HG02840 (cell line): ENCODE measurements around the gene METTL25B.

Experiments used
- ATAC-seq: cut with Tn5 transposase; IDR thresholded peaks from one replicate; pipeline ENCODE4 v1.9.1; 2021; ENCODE audit warnings: mild to moderate bottlenecking, moderate library complexity, moderate number of reproducible peaks; ENCODE audit not compliant: unreplicated experiment, low FRiP score

The METTL25B gene

DNA sequence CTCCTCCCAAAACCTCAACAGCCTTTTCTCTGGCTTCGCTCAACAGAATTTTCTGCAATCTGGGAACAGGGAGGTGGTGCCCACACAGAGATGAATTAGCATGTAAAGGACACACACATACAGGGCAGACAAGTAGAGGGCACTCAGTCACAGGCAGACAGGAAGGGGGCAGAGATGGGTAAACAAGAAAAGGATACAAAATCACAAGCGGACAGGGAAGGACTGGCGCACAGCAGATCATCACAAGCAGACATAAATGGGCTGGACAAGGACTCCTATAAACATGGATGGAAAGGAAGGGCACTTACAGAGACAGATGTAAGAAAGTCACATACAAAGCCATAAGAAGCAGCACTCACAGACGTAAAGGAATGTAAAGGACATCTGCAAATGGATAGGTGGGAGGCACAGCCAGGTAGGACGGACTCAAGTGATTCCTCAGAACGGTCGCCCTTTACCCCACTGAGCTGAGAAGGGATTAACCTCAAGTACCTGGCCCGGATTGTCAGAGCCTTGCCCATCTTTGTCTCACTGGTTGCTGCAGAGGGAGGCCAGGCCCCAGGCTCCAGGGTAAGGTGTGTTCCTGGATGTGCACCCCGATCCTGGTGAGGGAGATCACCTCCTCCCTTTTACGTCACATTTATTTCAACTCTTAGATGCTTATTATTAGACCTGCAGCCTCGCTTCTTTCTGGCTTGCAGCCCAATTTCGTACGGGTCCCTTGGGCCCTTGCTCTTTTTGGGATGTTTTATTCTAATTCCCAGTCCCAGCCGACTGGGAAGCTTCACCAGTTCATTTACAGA, 38.2 kb downstream of the METTL25B start:
- ATAC-seq: peak; percentile 6

DNA sequence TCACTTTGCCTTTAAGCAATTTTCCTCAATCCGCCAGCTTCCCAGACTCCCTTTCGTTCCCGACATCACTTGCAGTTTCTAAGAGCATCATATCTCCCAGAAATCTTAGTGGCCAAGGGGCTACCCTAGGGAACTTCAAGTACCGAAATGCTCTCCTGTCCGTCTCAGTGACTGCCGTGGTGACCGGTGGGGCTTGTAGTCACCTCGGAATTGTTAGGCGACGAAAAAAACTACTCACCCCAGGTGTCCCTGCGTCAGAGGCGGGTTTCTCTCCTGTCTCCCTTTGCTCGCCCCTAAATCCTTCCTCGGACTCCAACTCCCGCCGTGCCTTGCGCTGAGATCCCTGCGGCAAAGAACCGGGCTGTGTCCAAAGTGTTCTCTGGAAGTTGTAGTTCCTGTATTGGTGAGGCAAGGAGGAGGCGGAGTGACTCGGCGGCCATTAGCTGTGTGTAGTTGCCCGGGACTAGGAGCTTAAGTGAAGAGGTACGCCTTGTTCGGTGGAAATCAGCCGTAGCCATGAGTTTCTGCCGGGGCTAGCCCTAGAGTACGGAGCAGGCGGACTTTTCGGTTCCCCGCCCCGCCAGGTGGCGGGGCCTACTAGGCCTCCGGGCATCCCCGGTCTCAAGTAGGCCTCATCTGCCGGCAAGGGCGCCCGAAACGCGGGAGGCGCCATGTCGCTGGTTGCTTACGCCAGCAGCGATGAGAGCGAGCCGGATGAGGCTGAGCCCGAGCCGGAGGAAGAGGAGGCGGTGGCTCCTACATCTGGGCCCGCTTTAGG, 39.0 kb downstream of the METTL25B start, which contains the start of gene PRCC:
Gene PRCC, plus strand, starts transcription at position 435 of the 778 bp plus-strand sequence. Its CDS starts 237 bp downstream, at position 672.
- ATAC-seq: peak; percentile 92

DNA sequence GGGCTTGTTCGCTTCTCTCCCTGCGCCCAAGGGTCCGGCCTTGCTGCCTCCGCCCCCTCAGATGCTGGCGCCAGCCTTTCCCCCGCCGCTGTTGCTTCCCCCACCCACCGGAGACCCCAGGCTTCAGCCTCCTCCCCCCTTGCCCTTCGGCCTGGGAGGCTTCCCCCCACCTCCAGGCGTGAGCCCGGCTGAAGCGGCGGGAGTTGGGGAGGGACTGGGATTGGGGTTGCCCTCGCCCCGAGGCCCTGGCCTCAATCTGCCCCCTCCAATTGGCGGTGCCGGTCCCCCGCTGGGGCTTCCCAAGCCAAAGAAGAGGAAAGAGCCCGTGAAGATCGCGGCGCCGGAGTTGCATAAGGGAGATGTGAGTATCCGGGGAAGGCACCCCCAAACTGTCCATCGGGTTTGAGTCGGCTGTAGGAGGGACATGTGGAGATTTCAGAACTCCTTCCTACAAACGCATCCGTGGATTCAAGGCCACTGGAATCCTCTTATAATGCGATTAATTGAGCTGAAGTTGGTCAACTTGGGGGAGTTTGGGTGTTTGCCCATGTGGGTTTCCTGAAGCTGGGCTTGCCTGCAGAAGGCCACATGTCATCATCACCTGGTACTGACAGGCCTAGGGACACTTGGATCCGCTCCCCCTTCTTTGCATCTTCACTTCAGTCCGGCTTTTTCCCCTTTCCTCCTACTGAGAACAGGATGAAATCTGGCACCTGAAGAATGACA, 39.8 kb downstream of the METTL25B start:
- no peak for ATAC-seq

DNA sequence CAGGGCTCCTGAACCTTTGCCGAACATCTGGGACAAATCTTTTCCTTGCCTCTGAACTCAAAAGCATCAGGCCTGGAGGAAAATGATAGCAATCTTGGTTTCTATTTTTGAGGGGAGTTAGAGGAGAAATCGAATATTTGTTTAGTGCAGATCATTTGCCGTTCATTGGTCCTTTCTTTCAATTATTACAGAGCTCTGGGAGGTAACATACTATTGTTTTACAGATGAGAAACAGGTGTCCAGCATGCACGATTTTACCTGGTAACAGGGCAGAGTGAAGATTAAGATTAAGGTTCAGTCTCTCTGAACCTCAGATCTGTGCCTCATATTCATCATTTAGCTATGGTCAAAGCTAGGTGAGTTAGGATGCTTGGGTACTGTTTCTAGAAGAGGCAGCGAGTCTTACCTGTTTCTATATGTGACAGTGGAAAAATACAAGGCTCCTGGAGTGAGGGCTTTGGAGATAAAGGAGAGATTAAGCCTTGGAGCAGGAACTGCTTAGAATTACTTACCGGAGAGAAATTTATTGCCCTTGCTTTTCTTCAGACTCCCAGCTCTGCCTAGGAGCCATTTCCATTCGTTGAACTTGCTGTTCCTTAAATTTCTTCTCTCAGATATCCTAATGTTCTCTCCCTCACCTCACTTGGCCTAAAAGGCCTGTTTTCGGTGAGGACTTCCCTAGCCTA, 40.5 kb downstream of the METTL25B start:
- no peak for ATAC-seq

DNA sequence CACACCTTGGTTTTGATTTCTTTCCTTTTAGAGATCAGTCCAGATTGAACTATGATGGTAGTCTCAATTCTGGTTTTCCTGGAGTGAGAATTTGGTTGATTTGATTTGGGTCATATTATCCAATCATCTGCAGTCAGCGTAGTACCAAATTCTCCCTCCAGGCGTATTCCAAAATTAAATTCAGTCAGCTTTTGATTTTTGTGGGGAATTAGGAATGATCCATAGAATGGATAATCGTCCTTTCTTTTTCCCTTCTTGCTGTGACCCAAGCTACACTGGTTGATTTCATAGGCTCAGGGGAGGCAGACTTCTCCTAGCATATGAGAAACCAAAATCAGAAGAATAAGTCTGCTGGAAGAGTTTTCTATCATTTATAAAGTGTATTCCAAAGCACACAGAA, 44.0 kb downstream of the METTL25B start:
- no peak for ATAC-seq

DNA sequence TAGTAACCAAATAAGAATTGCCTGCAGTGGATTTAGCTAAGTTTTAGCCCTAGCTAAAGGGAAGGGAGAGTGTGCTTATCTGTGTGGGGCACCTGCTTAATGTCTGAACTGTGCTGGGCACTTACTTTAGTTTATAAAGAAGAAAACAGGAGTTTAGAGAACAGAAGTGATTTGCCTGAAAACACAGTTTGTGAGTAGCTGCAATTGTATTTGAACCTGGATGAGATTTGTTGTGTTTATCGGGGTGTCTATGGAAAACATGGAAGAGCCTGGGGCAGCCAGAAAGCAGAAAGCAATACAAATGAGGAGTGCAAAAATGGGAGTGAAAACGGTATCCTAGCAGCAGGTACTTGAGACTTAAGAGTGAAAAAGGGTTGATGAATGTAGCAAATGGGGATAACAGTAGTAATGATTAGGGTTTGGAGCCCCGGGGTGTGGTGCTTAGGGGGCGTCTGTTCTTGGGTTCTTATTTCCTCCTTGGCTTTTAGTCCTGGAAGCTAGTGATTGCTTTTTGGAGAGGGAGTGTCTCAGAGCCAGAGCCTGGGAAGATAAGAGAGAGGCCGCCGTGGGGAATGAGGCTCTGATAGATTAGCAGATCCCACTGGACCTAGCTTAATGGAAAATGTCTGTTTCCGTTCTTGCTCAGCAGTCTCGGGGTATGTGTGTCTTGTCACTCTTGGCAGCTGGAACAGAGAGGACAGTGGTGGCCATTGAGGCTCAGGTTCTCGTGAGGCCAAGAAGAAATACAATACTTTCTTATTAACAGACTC, 44.6 kb downstream of the METTL25B start:
- ATAC-seq: no peak

DNA sequence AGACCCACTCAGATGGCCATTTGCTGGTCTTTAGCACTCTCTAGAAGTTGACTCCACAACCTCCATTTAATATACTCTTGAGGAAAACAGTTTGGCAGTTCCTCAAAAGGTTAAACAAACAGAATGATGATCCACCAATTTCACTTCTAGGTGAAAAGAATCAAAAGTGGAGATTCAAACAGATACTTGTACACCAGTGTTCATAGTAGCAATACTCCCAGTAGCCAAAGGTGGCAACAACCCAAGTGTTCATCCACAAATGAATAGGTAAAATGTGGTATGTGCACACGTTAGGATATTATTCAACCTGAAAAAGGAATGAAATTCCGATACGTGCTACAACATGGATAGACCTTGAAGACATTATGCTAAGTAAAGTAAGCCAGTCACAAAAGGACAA, 45.3 kb downstream of the METTL25B start:
- ATAC-seq: no peak

DNA sequence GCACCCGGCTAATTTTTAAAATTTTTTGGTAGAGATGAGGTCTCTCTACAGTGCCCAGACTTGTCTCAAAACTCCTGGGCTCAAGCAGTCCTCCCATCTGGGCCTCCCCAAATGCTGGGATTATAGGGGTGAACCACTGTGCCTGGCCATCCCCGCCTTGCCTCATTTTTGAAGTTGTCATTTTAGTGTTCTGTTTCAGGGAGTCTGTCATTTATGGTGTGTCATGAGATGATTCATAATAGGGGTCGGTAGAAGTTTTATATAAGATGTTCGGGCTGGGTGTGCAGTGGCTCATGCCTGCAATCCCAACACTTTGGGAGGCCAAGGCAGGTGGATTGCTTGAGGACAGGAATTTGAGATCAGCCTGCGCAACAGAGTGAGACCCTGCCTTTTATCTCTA, 47.5 kb downstream of the METTL25B start:
- no peak for ATAC-seq

DNA sequence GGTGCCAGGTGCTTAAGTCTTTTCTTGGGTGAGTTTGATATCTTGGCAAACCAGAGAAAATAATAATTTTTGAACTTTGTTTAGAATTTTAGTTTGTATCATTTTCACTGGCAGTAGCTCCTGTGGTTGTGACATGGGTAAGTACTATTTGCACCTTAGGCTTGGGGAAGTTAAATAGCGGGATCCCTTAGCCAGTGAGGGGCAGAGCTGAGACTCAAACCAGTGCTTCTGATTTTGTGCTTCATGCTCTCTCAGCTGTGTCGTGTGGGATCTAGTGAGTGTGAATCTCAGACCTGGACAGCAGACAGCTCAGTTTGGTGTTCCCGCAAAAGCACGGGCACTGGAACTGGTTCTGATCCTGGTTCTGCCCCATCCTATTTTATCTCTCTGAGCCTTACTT, 48.7 kb downstream of the METTL25B start:
- ATAC-seq: no peak

DNA sequence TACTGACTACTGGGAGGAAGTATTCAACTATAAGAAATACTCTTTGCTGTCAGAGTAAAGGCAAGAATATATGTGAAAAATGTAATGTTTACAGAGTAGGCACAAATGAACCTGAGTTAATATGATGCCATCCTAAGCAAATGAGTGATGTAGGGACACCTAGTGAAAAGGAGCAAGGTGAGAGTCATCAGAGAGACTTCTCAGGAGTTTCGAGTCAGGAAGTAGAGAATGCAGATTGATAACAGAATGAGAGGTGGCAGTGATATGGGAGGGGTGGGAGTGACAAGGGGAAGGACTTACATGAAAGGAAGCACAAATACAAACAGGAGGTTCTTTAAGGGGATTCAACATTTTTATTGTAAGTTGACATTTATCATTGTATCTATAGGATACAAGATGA, 49.3 kb downstream of the METTL25B start:
- no peak for ATAC-seq

DNA sequence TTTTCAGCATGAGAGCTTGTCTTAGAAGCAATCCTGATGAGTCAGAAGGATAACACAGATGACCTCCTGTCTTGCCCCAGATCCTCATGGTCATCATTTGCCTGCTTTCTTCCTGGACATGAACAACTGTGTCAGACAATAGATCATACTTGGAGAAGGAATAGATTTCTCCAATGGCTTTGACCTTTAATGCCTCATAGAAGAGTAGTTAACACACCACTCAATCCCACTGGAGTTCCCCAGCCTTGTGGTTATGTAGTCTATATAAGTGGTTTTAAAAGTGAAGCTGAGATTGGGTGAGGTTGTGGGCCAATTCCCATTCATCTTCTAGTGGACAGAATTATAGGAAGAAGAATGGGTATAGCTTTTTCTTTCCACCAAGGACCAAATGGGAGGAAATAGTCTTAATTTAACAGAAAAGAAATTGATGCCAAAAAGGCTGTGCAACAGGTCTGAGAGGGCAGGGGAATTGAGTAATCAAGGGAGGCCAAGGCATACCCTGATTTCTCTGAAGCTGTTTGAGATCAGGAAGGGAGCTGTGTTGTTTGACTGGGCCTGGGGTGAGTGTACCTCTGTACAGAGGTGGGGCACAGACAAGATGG, 53.4 kb downstream of the METTL25B start:
- no peak for ATAC-seq

DNA sequence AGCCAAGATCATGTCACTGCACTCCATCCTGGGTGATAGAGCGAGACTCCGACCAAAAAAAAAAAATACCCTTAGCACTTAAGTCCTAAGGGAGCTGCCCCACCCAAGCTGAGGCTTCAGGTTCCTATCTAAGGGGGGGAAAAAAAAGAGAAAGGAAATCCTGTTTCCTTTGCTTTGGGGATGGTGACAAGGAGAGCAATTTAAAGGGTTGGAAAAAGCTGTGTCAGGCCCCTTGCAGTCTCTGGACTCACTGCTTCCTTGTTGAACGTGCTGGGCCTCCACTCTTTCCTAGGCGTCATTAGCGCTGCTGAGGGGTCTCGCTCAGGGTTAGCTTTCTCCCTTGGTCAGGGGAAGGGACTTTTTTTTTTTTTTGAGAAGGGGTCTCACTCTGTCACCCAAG, 57.2 kb downstream of the METTL25B start:
- no peak for ATAC-seq
